GM23338 (cell line): ENCODE data around the gene NSUN4.

Experiments
- EZH2 ChIP-seq: fragments of 200-600 bp; sonication (generic); IDR thresholded peaks from one replicate; pipeline ENCODE4 v1.8.0; 2017; ENCODE audit warnings: antibody characterized with exemption, mild to moderate bottlenecking, low read depth; ENCODE audit not compliant: unreplicated experiment
- EZH2phosphoT487 ChIP-seq: fragments of 200-600 bp; sonication (generic); IDR thresholded peaks from one replicate; pipeline ENCODE4 v1.8.1; 2018; ENCODE audit warnings: antibody characterized with exemption; ENCODE audit not compliant: unreplicated experiment
- JUNB ChIP-seq: IDR thresholded peaks from one replicate; pipeline ENCODE4 v1.6.1; 2016; ENCODE audit warnings: antibody characterized with exemption; ENCODE audit not compliant: unreplicated experiment
- POLR2AphosphoS5 ChIP-seq: IDR thresholded peaks from 2 replicates; pipeline ENCODE4 v1.6.1; 2016; ENCODE audit warnings: antibody characterized with exemption, low read depth
- TF ChIP-seq, protein P1 (sequence below), 2 experiments: fragments of 200-600 bp in 1 of 2; sonication (generic) in 1 of 2; conservative IDR thresholded peaks; 2 replicates each; pipeline versions ENCODE4 v1.5.1 to v1.6.1; 2016 to 2017; ENCODE audit warnings: antibody characterized with exemption in 2 of 2, low read depth in 2 of 2, mild to moderate bottlenecking in 2 of 2, moderate library complexity in 1 of 2
- TF ChIP-seq, protein P2 (sequence below): IDR thresholded peaks from one replicate; pipeline ENCODE4 v1.6.1; 2018; ENCODE audit warnings: antibody characterized with exemption; ENCODE audit not compliant: unreplicated experiment
- TF ChIP-seq, protein P3 (sequence below): IDR thresholded peaks from 2 replicates; pipeline ENCODE4 v1.6.1; 2016; ENCODE audit warnings: antibody characterized with exemption

DNA sequence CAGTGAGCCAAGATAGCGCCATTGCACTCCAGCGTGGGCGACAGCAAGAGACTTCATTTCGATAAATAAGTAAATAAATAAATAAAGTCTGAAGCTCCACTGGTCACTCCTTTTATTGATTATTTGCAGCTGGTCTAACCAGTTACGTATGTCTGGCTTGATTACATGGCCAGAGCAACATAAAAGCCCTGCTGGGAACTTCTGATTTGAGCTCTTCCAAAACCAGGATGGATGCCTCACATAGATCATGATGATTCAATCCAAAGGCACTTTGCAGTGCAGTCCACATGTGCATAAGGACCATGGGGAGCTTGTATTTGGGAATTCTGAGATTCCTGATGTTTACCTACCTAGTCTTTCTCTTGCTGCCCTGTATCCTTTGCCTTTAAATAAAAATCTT is 24.0 kb downstream of the NSUN4 start:
- TF ChIP-seq, protein P1, sequence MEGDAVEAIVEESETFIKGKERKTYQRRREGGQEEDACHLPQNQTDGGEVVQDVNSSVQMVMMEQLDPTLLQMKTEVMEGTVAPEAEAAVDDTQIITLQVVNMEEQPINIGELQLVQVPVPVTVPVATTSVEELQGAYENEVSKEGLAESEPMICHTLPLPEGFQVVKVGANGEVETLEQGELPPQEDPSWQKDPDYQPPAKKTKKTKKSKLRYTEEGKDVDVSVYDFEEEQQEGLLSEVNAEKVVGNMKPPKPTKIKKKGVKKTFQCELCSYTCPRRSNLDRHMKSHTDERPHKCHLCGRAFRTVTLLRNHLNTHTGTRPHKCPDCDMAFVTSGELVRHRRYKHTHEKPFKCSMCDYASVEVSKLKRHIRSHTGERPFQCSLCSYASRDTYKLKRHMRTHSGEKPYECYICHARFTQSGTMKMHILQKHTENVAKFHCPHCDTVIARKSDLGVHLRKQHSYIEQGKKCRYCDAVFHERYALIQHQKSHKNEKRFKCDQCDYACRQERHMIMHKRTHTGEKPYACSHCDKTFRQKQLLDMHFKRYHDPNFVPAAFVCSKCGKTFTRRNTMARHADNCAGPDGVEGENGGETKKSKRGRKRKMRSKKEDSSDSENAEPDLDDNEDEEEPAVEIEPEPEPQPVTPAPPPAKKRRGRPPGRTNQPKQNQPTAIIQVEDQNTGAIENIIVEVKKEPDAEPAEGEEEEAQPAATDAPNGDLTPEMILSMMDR (conservative IDR thresholded peaks at IDR 0.05; ENCODE audit: low read depth in 2 of 2): no peak
- no peak for TF ChIP-seq POLR2AphosphoS5
- TF ChIP-seq, protein P2, sequence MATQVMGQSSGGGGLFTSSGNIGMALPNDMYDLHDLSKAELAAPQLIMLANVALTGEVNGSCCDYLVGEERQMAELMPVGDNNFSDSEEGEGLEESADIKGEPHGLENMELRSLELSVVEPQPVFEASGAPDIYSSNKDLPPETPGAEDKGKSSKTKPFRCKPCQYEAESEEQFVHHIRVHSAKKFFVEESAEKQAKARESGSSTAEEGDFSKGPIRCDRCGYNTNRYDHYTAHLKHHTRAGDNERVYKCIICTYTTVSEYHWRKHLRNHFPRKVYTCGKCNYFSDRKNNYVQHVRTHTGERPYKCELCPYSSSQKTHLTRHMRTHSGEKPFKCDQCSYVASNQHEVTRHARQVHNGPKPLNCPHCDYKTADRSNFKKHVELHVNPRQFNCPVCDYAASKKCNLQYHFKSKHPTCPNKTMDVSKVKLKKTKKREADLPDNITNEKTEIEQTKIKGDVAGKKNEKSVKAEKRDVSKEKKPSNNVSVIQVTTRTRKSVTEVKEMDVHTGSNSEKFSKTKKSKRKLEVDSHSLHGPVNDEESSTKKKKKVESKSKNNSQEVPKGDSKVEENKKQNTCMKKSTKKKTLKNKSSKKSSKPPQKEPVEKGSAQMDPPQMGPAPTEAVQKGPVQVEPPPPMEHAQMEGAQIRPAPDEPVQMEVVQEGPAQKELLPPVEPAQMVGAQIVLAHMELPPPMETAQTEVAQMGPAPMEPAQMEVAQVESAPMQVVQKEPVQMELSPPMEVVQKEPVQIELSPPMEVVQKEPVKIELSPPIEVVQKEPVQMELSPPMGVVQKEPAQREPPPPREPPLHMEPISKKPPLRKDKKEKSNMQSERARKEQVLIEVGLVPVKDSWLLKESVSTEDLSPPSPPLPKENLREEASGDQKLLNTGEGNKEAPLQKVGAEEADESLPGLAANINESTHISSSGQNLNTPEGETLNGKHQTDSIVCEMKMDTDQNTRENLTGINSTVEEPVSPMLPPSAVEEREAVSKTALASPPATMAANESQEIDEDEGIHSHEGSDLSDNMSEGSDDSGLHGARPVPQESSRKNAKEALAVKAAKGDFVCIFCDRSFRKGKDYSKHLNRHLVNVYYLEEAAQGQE: no peak
- no peak for TF ChIP-seq JUNB
- TF ChIP-seq, protein P3, sequence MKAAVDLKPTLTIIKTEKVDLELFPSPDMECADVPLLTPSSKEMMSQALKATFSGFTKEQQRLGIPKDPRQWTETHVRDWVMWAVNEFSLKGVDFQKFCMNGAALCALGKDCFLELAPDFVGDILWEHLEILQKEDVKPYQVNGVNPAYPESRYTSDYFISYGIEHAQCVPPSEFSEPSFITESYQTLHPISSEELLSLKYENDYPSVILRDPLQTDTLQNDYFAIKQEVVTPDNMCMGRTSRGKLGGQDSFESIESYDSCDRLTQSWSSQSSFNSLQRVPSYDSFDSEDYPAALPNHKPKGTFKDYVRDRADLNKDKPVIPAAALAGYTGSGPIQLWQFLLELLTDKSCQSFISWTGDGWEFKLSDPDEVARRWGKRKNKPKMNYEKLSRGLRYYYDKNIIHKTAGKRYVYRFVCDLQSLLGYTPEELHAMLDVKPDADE: no peak
- no peak for TF ChIP-seq EZH2phosphoT487
- TF ChIP-seq EZH2: no peak
